HG03521 (cell line): ENCODE data around the gene DCDC2.
"Not testable (repeated sequence)": the region's sequence is repeated elsewhere in the genome, so short reads cannot be mapped to it uniquely, and the experiment has no call there.

ENCODE experiments used
- ATAC-seq: cut with Tn5 transposase; IDR thresholded peaks from one replicate; pipeline ENCODE4 v1.9.1; 2021; ENCODE audit warnings: mild to moderate bottlenecking, moderate library complexity; ENCODE audit not compliant: unreplicated experiment

DCDC2 gene

GRCh38 chr6:24149836-24150235, 208.0 kb downstream of the DCDC2 start:
- ATAC-seq: no peak

DNA sequence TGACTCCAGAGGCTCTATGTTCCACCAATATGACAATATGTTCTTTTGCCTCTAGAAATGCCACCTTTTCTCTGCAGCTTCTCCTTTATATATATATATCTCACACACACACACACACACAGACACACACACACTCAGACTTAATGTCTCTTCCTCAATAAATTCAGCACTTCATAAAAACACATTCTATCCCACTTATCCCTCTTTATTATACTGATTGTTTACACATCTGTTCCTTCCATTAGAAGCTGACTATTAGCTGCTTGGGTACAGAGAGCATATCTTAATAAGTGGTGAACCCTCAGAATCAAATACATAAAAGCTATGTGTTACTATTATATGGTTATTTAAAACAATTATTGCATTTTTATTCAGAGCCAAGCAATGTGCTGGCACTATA, 208.6 kb downstream of the DCDC2 start:
- ATAC-seq: no peak

DNA sequence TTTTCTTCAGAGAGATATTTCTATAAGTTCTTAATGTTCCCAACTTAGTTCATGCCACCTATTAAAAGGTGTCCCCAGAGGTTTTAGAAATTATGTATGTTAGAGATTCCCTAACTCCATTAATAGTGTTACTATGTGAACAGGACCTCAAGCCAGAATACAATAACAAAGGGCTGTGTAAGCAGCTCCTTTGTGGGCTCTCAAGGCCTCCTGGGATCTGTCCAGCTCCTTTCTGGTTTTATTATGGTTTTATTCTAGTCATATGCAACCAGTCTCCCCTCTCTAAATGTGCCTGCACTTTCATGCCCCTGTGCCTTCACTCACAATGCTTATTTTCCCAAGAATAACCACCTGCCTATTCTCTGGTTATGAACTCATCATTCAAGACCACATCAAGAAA, 209.2 kb downstream of the DCDC2 start:
- ATAC-seq: no peak

GRCh38 chr6:24148154-24148570, 209.7 kb downstream of the DCDC2 start:
- no peak for ATAC-seq

- no peak for ATAC-seq
Observed at GRCh38 chr6:24147511-24148153, 210.2 kb downstream of the DCDC2 start.

DNA sequence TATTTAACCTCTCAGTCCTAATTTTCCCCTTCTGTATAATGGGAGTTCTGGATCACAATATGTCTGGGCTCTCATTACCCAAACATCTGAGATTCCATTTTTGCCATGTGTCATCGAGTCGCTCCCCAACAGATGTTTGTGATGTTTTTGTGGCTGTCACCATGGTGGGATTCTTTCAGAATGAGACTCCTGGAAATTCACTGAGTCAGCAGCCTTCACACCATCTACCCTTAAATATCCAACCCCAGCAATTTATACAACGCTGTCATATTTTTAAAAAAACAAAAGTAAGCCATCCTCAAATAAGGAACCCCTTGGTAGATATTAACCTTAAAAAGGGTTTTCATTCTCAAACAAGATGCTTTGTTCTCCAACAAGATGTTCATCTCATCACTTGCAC, 211.0 kb downstream of the DCDC2 start:
- no peak for ATAC-seq

- ATAC-seq: no peak
Observed at GRCh38 chr6:24145690-24146131, 212.1 kb downstream of the DCDC2 start.

DNA sequence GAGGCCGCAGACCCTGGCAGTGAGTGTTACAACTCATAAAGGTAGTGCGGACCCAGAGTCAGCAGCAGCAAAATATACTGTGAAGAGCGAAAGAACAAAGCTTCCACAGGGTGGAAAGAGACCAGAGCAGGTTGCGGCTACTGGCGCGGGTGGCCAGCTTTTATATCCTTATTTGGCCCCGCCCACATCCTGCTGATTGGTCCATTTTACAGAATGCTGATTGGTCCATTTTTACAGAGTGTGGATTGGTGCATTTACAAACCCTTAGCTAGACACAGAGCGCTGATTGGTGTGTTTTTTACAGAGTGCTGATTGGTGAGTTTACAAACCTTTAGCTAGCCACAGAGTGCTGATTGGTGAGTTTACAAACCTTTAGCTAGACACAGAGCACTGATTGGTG, 215.1 kb downstream of the DCDC2 start:
- not testable (repeated sequence) for ATAC-seq

GRCh38 chr6:24140591-24140990, 217.3 kb downstream of the DCDC2 start:
- ATAC-seq: no peak

GRCh38 chr6:24139639-24140038, 218.2 kb downstream of the DCDC2 start:
- no peak for ATAC-seq

GRCh38 chr6:24139080-24139479, 218.8 kb downstream of the DCDC2 start:
- ATAC-seq: no peak

DNA sequence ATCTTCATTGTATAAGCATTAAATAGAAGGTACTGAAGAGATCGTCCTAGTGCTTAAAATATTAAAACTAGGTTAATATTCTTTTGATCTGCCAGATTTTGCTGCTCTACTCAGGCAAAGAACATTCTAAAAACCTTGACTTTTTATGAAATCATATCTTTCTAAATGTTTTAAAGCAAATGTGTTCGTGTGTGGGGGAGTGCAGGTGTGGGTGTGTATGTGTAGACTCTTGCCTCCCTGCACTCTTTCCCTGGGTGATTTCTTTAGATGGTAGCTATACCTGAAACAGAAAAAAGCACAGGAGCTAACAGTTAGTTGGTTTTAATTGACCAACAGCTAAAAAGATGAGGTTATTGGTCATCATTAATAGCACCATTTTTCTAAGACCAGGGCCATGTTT, 226.1 kb downstream of the DCDC2 start:
- no peak for ATAC-seq

DNA sequence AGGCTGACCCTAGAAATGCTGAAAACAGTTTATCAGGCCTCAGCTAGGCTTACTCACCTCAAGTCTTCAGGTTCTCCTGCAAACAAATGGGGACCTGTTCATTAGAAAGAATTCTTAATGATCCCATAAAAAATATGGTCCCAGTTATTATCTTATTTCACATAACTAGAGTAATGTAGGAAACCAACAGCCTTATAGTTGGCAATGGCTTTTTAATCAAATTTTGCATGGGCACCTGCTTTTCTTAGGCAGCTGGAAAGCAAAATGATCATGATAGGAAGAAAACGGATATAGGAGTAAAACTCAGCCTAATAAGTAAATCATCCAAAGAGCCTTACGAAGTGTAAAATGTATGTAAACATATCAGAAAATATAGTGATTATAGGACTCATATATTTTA, 230.5 kb downstream of the DCDC2 start:
- no peak for ATAC-seq

DNA sequence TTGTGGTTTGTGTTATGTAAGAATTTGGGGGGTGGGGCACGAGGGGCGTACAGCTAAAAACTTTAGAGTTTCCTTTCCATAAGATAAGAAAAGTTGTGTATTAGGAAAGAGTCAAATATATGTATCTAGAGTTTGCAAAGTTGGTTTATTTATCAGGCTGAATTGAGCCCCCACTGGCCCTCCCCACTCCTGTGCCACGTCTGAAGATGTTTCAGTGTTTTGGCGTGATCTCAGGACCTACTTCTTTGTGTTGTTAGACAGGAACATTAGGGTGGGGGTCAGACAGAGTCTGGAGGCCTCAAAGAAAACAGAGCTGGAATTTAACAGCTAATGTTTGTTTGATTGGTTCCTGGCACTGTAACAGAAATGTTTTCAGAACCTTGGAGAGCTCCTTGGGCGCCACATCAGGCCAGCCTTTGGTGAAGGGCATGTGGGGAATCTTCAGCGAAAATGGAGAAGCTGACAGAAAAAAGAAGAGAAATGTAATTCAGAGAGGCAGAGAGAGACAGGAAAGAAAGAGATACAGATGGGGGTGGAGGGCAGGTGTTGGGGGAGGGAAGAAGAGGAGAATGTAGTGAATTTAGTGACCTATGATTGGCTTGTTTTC, 231.2 kb downstream of the DCDC2 start:
- no peak for ATAC-seq

DNA sequence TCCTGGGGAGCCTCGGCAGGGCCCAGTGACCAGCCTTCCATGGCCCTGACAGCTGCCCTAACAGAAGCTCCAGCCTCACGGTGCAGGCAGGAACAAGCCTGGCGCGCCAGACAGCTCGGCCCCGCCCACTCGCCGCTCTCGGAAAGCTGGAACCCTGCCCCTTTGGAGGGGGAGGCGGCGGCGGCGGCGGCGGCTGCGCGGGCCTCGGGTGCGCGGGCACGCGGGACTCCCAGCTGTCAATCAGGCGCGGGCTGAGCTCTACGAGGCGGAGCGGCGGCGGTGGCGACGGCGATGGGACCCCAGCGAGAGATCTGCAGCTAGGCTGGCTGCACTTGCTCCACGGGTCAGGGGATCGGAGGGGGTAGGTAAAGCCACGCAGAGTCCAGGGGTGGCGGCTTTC, 231.9 kb downstream of the DCDC2 start, which contains the start of gene NRSN1:
NRSN1 (plus strand) TSS at position 236 of the 400 bp plus-strand sequence. CDS start 8,113 bp downstream, outside the sequence.
- no peak for ATAC-seq

DNA sequence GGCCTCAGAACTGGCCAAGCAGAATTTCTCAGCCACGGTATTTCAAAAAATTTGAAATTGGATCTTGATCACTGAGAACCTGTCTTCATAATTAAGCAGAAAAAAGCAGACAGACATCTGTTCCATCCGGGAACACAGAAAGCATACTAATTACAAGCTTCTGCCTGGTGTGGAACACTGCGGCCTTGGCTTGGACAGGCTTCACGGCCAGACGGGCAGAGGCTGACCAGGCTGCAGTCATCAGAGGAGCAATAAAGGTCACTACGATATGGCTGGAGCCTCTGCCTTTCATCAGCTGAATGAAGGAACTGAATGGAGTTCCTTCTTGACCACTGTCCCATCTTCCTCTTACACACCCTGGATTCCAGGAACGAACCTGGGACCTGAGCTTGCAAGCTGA, 235.7 kb downstream of the DCDC2 start:
- no peak for ATAC-seq
